Measurements from ENCODE around the gene STK33.

Gene STK33

DNA sequence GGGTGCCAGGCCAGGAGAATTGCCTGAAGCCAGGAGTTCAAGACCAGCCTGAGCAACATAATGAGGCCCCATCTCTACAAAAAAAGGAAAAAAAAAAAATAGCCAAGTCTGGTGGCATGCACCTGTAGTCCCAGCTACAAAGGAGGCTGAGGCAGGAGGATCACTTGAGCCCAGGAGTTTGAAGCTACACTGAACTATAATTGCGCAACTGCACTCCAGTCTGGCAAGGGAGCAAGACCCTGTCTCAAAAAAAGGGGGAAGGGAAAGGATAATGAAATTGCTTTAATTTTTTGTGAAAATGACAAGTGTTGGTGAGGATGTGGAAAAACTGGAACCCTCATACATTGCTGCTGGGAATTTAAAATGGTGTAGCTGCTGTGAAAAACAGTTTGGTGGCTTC lies 19.2 kb downstream of the STK33 start:
- no peaks in the 10 kb centered on the region for H3K9me3 ChIP-seq (ENCODE audit: insufficient read depth, low read length, severe bottlenecking)
- no peak for DNase-seq
- no peak for ATAC-seq (ENCODE audit: insufficient read depth, low read depth)
- H3K27me3 ChIP-seq (ENCODE audit: insufficient read depth, low read length, poor library complexity) = peaks cover 7% of the 10 kb centered on the region
- no peaks in the 10 kb centered on the region for H3K79me2 ChIP-seq (ENCODE audit: insufficient read depth, low read length)
- TF ChIP-seq, protein P1, sequence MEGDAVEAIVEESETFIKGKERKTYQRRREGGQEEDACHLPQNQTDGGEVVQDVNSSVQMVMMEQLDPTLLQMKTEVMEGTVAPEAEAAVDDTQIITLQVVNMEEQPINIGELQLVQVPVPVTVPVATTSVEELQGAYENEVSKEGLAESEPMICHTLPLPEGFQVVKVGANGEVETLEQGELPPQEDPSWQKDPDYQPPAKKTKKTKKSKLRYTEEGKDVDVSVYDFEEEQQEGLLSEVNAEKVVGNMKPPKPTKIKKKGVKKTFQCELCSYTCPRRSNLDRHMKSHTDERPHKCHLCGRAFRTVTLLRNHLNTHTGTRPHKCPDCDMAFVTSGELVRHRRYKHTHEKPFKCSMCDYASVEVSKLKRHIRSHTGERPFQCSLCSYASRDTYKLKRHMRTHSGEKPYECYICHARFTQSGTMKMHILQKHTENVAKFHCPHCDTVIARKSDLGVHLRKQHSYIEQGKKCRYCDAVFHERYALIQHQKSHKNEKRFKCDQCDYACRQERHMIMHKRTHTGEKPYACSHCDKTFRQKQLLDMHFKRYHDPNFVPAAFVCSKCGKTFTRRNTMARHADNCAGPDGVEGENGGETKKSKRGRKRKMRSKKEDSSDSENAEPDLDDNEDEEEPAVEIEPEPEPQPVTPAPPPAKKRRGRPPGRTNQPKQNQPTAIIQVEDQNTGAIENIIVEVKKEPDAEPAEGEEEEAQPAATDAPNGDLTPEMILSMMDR (IDR thresholded peaks at IDR 0.05; ENCODE audit: borderline replicate concordance, extremely low read depth, low read length, poor library complexity, severe bottlenecking) = no peak
- no peak for TF ChIP-seq EZH2 (IDR thresholded peaks at IDR 0.05; ENCODE audit: borderline replicate concordance, low read depth, low read length, severe bottlenecking)
- H3K27ac ChIP-seq (ENCODE audit: low read length) = no peak overlapping the region
- no peaks in the 10 kb centered on the region for H4K20me1 ChIP-seq (ENCODE audit: insufficient read depth, low read length)
- H3K36me3 ChIP-seq (ENCODE audit: insufficient read depth, low read length) = no peaks in the 10 kb centered on the region
- no peak overlapping the region for H3K9ac ChIP-seq (ENCODE audit: low read depth, low read length)
- no peak overlapping the region for H3K4me3 ChIP-seq (ENCODE audit: low read depth in 1 of 2, low read length in 2 of 2)
- no peaks in the 10 kb centered on the region for H3K4me1 ChIP-seq (ENCODE audit: insufficient read depth, low read length)
- H2AFZ ChIP-seq (ENCODE audit: low read depth, low read length) = no peak overlapping the region
- no peak overlapping the region for H3K4me2 ChIP-seq (ENCODE audit: insufficient read depth, low read length)

DNA sequence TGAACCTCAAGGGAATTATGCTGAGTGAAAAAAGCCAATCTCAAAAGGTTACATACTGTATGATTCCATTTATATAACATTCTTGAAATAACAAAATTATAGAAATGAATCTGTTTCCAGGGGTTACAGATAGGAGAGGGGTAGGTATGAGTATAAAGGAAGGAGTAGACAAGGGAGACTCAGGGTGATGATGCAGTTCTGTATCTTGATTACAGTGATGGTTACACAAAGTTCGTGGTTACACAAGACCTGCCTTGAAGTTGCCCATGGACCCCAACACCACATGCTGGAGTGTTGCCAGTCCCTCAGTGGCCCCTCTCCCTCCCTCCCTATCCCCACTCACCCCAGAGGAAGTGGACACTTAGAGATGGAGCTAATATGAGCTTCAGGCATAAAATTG lies 20.3 kb downstream of the STK33 start:
- Histone ChIP-seq H3K27me3 (ENCODE audit: insufficient read depth, low read length, poor library complexity) (peaks cover 7% of the 10 kb centered on the region), H3K9me3 (ENCODE audit: insufficient read depth, low read length, severe bottlenecking) (no peaks in the 10 kb centered on the region), H3K79me2 (ENCODE audit: insufficient read depth, low read length) (no peaks in the 10 kb centered on the region), H3K4me2 (ENCODE audit: insufficient read depth, low read length) (no peak overlapping the region), H3K4me3 (ENCODE audit: low read depth in 1 of 2, low read length in 2 of 2) (no peak overlapping the region), H3K27ac (ENCODE audit: low read length) (no peak overlapping the region), H2AFZ (ENCODE audit: low read depth, low read length) (no peak overlapping the region), H4K20me1 (ENCODE audit: insufficient read depth, low read length) (no peaks in the 10 kb centered on the region), H3K36me3 (ENCODE audit: insufficient read depth, low read length) (no peaks in the 10 kb centered on the region), H3K4me1 (ENCODE audit: insufficient read depth, low read length) (no peaks in the 10 kb centered on the region), H3K9ac (ENCODE audit: low read depth, low read length) (no peak overlapping the region)
- ATAC-seq (ENCODE audit: insufficient read depth, low read depth) (no peak), DNase-seq (no peak)
- TF ChIP-seq, protein P1 (IDR thresholded peaks at IDR 0.05; ENCODE audit: borderline replicate concordance, extremely low read depth, low read length, poor library complexity, severe bottlenecking) = no peak
- TF ChIP-seq EZH2 (IDR thresholded peaks at IDR 0.05; ENCODE audit: borderline replicate concordance, low read depth, low read length, severe bottlenecking) = no peak

DNA sequence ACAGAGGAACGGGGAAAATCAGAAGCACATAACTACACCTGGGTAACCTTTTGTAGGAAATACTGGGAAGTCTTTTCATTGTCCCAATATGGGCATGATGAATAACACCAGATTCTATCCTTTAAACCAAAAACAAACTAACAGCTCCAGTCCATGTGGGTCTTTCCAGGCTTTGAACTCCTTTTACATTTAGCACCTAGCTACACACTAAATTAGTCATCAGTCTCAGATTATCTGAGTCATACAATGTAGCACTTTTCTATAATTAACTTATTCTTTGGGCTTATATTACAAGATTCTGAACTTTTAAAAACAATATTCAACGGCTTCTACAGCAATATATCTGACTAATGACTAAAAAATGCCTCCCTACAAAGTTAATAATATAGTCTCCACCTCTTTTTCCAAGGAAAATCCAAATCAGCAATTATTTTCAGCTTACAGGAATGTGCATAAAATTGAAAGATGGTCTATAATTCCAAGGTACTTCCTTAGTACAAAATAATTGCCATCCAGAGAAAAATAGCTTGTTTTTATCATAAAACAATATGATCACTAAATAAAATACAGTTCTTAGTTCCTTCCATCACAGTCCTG lies 26.3 kb downstream of the STK33 start:
- ATAC-seq (ENCODE audit: insufficient read depth, low read depth) = no peak
- Histone ChIP-seq H3K79me2 (ENCODE audit: insufficient read depth, low read length) (no peaks in the 10 kb centered on the region), H2AFZ (ENCODE audit: low read depth, low read length) (no peak overlapping the region), H3K4me1 (ENCODE audit: insufficient read depth, low read length) (no peaks in the 10 kb centered on the region), H3K4me3 (ENCODE audit: low read depth in 1 of 2, low read length in 2 of 2) (no peak overlapping the region), H3K27ac (ENCODE audit: low read length) (no peak overlapping the region), H3K4me2 (ENCODE audit: insufficient read depth, low read length) (no peak overlapping the region), H3K27me3 (ENCODE audit: insufficient read depth, low read length, poor library complexity) (peaks cover 7% of the 10 kb centered on the region), H3K36me3 (ENCODE audit: insufficient read depth, low read length) (no peaks in the 10 kb centered on the region), H4K20me1 (ENCODE audit: insufficient read depth, low read length) (no peaks in the 10 kb centered on the region), H3K9ac (ENCODE audit: low read depth, low read length) (no peak overlapping the region), H3K9me3 (ENCODE audit: insufficient read depth, low read length, severe bottlenecking) (no peaks in the 10 kb centered on the region)
- no peak for DNase-seq
- no peak for TF ChIP-seq EZH2 (IDR thresholded peaks at IDR 0.05; ENCODE audit: borderline replicate concordance, low read depth, low read length, severe bottlenecking)
- TF ChIP-seq, protein P1 (IDR thresholded peaks at IDR 0.05; ENCODE audit: borderline replicate concordance, extremely low read depth, low read length, poor library complexity, severe bottlenecking) = no peak
